ENCODE results near the gene PPP1R11. TPM values are rescaled to one million over a fixed set of nuclear protein-coding genes. Genes with fewer than 3 reads are reported as not detected.

Gene PPP1R11
- total and polyA plus RNA-seq, 9 of the 15 experiments (the other 6 are each of a cell fraction or from before 2014, with no cell fraction given) = 17.8 to 94.8 (median 44.6) TPM

DNA sequence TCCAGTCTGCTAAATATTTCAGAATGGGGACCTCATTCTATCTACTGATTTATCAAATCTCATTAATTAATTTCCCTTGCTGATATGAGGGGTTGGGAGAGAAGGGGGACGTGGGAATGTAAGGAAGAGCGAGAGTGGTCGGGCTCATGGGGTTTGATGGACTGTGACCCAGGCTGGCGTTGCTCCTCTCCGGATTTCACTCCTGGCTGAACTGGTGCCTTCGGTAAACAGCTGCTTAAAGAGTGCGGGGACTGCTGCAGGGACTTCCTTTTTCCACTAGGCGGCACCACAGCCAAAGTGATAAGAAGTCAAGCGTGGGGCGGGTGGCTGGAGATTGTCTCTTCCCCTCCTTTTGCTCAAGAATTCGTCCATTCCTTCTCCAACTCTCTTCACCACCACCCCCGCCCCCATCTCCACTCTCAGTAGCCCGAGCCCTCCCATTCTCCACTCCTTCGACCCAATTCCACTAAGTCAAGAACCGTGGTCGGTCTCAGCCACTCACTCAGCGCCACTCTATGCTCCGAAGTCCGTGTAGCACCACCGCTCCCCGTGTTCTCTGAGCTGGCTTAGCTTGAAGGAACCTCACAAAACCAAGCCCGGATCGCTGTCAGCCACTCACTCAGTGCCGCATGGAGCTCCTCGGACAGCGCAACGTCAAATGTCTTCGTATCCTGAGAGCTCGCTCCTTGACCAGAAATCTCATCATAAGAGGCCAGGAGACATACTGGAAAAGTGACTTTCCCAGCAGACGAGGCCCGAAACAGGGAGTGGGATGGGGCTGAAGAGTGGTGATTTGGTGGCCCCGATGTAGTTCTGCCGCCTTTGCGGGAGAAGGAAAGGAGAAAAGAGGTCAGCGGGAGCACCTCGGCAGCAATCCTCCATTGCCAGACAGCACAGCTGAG is 36.2 kb downstream of the PPP1R11 start (continued):
- TF ChIP-seq PCBP2 (IDR thresholded peaks at IDR 0.05; ENCODE audit: low read depth, low read length, poor library complexity, severe bottlenecking) (no peak), STAT6 (CRISPR knock-in tag; IDR thresholded peaks at IDR 0.05) (no peak), NFXL1 (CRISPR knock-in tag; IDR thresholded peaks at IDR 0.05) (no peak), SOX6 (IDR thresholded peaks at IDR 0.05) (peak; percentile 29; the same call in 1 of the 2 replicates), CBX2 (IDR thresholded peaks at IDR 0.05; ENCODE audit: insufficient read depth, low read length, poor library complexity, severe bottlenecking) (no peak), POLR2AphosphoS5 (IDR thresholded peaks at IDR 0.05; ENCODE audit: control insufficient read depth, insufficient read depth, low read depth, low read length) (no peak), NR2F6 (CRISPR knock-in tag; IDR thresholded peaks at IDR 0.05) (no peak), DACH1 (IDR thresholded peaks at IDR 0.05; ENCODE audit: partially characterized antibody) (peak; percentile 87), BDP1 (IDR thresholded peaks at IDR 0.05; ENCODE audit: insufficient read depth, insufficient read length) (no peak), FOXJ2 (tag; IDR thresholded peaks at IDR 0.05) (peak; percentile 75), ZBTB5 (IDR thresholded peaks at IDR 0.05) (no peak), PHTF2 (CRISPR knock-in tag; IDR thresholded peaks at IDR 0.05) (no peak), ZSCAN29 (IDR thresholded peaks at IDR 0.05) (no peak), ZNF324 (CRISPR knock-in tag; IDR thresholded peaks at IDR 0.05) (no peak), CGGBP1 (CRISPR knock-in tag; IDR thresholded peaks at IDR 0.05) (no peak), ZNF165 (CRISPR knock-in tag; IDR thresholded peaks at IDR 0.05; ENCODE audit: borderline replicate concordance) (no peak), NR2C1 (IDR thresholded peaks at IDR 0.05) (no peak), NR2C1 (tag; IDR thresholded peaks at IDR 0.05) (no peak), TEAD1 (CRISPR knock-in tag; IDR thresholded peaks at IDR 0.05) (no peak), RBM39 (optimal IDR thresholded peaks at IDR 0.05; ENCODE audit: low read depth, low read length) (no peak)
- TF ChIP-seq, protein P1, sequence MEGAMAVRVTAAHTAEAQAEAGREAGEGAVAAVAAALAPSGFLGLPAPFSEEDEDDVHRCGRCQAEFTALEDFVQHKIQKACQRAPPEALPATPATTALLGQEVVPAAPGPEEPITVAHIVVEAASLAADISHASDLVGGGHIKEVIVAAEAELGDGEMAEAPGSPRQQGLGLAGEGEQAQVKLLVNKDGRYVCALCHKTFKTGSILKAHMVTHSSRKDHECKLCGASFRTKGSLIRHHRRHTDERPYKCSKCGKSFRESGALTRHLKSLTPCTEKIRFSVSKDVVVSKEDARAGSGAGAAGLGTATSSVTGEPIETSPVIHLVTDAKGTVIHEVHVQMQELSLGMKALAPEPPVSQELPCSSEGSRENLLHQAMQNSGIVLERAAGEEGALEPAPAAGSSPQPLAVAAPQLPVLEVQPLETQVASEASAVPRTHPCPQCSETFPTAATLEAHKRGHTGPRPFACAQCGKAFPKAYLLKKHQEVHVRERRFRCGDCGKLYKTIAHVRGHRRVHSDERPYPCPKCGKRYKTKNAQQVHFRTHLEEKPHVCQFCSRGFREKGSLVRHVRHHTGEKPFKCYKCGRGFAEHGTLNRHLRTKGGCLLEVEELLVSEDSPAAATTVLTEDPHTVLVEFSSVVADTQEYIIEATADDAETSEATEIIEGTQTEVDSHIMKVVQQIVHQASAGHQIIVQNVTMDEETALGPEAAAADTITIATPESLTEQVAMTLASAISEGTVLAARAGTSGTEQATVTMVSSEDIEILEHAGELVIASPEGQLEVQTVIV (CRISPR knock-in tag; IDR thresholded peaks at IDR 0.05; ENCODE audit: borderline replicate concordance) = no peak
